GM21526 (cell line): ENCODE data around the gene GABRB3.

Source experiments
- ATAC-seq: cut with Tn5 transposase; IDR thresholded peaks from one replicate; pipeline ENCODE4 v1.9.1; 2021; ENCODE audit warnings: moderate library complexity; ENCODE audit not compliant: unreplicated experiment, low FRiP score

GABRB3 gene

GRCh38 chr15:26571346-26571745, 201.5 kb downstream of the GABRB3 start:
- ATAC-seq = no peak

GRCh38 chr15:26565542-26565941, 207.3 kb downstream of the GABRB3 start:
- ATAC-seq = no peak

- no peak for ATAC-seq
Observed at GRCh38 chr15:26564361-26564760, 208.5 kb downstream of the GABRB3 start.

- ATAC-seq = no peak
Observed at GRCh38 chr15:26562336-26562735, 210.5 kb downstream of the GABRB3 start.

GRCh38 chr15:26561896-26562295, 211.0 kb downstream of the GABRB3 start:
- ATAC-seq = no peak

- ATAC-seq = no peak
Observed at GRCh38 chr15:26561130-26561529, 211.7 kb downstream of the GABRB3 start.

GRCh38 chr15:26555898-26556297, 217.0 kb downstream of the GABRB3 start:
- ATAC-seq = no peak

GRCh38 chr15:26551473-26551872, 221.4 kb downstream of the GABRB3 start:
- no peak for ATAC-seq

- ATAC-seq = no peak
Observed at GRCh38 chr15:26550880-26551279, 222.0 kb downstream of the GABRB3 start.

- no peak for ATAC-seq
Observed at GRCh38 chr15:26537663-26538062, 235.2 kb downstream of the GABRB3 start.

GRCh38 chr15:26531489-26531888, 241.4 kb downstream of the GABRB3 start:
- no peak for ATAC-seq

- no peak for ATAC-seq
Observed at GRCh38 chr15:26525096-26525495, 247.8 kb downstream of the GABRB3 start.

- no peak for ATAC-seq
Observed at GRCh38 chr15:26521691-26522198, 251.1 kb downstream of the GABRB3 start.

- no peak for ATAC-seq
Observed at GRCh38 chr15:26521130-26521529, 251.7 kb downstream of the GABRB3 start.

- no peak for ATAC-seq
Observed at GRCh38 chr15:26518885-26519284, 254.0 kb downstream of the GABRB3 start.

- no peak for ATAC-seq
Observed at GRCh38 chr15:26516102-26516980, 256.5 kb downstream of the GABRB3 start.

GRCh38 chr15:26504009-26504408, 268.9 kb downstream of the GABRB3 start:
- ATAC-seq = no peak
